Gastrocnemius medialis (tissue), 4 donors: Measurements from ENCODE around the gene PTPRT.

Experiments used
- POLR2A ChIP-seq, 2 donors: fragments of 450-650 bp; IDR thresholded peaks; one replicate each; pipeline ENCODE4 v1.6.1; 2017; ENCODE audit warnings: antibody characterized with exemption in 2 of 2, mild to moderate bottlenecking in 2 of 2, moderate library complexity in 2 of 2
- TF ChIP-seq, protein P1 (sequence below), 5 experiments: fragments of 450-650 bp in 3 of 5; fragments of 200-600 bp in 2 of 5; sonication (generic) in 2 of 5; IDR thresholded peaks in 4 of 5; conservative IDR thresholded peaks in 1 of 5; 1 replicate in 4 of 5; 2 replicates in 1 of 5; pipeline ENCODE4 v1.5.1; 2016 to 2019; ENCODE audit warnings: antibody characterized with exemption in 5 of 5, mild to moderate bottlenecking in 3 of 5, moderate library complexity in 3 of 5

DNA sequence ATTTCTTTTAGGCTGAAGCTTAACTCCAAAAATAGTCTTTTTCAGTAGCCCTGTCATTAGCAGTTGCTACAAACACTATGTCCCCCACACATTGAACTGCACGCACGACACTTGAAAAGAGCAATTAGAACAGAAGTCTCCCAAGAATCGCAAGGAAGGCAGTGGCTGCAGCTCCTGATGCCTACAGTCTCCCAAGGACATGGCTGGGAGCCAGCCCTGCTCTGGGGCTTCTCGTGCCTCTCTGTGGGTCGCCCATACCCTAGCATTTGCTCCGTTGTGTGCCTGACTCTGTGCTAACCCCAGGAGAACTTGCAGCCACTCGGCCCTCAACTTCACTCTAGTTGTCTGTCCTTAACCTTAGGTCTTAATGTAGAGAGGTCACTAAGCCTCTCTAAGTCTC lies 454.2 kb downstream of the PTPRT start:
- TF ChIP-seq, protein P1, sequence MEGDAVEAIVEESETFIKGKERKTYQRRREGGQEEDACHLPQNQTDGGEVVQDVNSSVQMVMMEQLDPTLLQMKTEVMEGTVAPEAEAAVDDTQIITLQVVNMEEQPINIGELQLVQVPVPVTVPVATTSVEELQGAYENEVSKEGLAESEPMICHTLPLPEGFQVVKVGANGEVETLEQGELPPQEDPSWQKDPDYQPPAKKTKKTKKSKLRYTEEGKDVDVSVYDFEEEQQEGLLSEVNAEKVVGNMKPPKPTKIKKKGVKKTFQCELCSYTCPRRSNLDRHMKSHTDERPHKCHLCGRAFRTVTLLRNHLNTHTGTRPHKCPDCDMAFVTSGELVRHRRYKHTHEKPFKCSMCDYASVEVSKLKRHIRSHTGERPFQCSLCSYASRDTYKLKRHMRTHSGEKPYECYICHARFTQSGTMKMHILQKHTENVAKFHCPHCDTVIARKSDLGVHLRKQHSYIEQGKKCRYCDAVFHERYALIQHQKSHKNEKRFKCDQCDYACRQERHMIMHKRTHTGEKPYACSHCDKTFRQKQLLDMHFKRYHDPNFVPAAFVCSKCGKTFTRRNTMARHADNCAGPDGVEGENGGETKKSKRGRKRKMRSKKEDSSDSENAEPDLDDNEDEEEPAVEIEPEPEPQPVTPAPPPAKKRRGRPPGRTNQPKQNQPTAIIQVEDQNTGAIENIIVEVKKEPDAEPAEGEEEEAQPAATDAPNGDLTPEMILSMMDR (IDR thresholded peaks at IDR 0.05 in 4 of 5, conservative IDR thresholded peaks at IDR 0.05 in 1 of 5), result no peak
- TF ChIP-seq POLR2A (IDR thresholded peaks at IDR 0.05), result no peak
